AG09309 (cell line): ENCODE data around the gene VCAN.

ENCODE experiments used
- DNase-seq: peaks from one replicate; pipeline ENCODE4 v3.0.0-alpha.2; 2010; ENCODE audit warnings: low read depth
- H3K4me3 ChIP-seq: 2 replicates; pipeline ENCODE4 v1.5.1; 2011; ENCODE audit warnings: mild to moderate bottlenecking, low read depth, low read length, moderate library complexity; ENCODE audit not compliant: control insufficient read depth
- CTCF ChIP-seq: IDR thresholded peaks from 2 replicates; pipeline ENCODE4 v1.5.1; 2011; ENCODE audit warnings: mild to moderate bottlenecking, low read depth, low read length, inconsistent platforms; ENCODE audit not compliant: insufficient read depth, control insufficient read depth; ENCODE audit errors: missing control alignments

Gene VCAN

GRCh38 chr5:83531661-83532060, 60.1 kb downstream of the VCAN start:
- no peak for TF ChIP-seq CTCF
- no peak overlapping the region for H3K4me3 ChIP-seq
- no peak for DNase-seq

GRCh38 chr5:83538786-83539462, 67.4 kb downstream of the VCAN start:
- TF ChIP-seq CTCF: no peak

GRCh38 chr5:83539463-83539790, 67.9 kb downstream of the VCAN start:
- no peak for DNase-seq
- H3K4me3 ChIP-seq: no peak overlapping the region
- TF ChIP-seq CTCF: no peak

More at GRCh38 chr5:83538786-83539462, 67.4 kb downstream of the VCAN start:
- DNase-seq: no peak
- H3K4me3 ChIP-seq: no peak overlapping the region

GRCh38 chr5:83540105-83540504, 68.6 kb downstream of the VCAN start:
- H3K4me3 ChIP-seq: no peak overlapping the region
- no peak for DNase-seq
- TF ChIP-seq CTCF: no peak

GRCh38 chr5:83540783-83541182, 69.2 kb downstream of the VCAN start:
- no peak for TF ChIP-seq CTCF
- H3K4me3 ChIP-seq: no peak overlapping the region
- no peak for DNase-seq

GRCh38 chr5:83542839-83543238, 71.3 kb downstream of the VCAN start:
- H3K4me3 ChIP-seq: no peak overlapping the region
- DNase-seq: no peak
- TF ChIP-seq CTCF: no peak

GRCh38 chr5:83543898-83544297, 72.4 kb downstream of the VCAN start:
- no peak for TF ChIP-seq CTCF

More at GRCh38 chr5:83543898-83544297, 72.4 kb downstream of the VCAN start:
- no peak for DNase-seq
- H3K4me3 ChIP-seq: no peak overlapping the region
